ENCODE results near the gene APOO. TPM values are rescaled to one million over a fixed set of nuclear protein-coding genes. Genes with fewer than 3 reads are reported as not detected.

The APOO gene
- total and polyA plus RNA-seq, 2 of the 13 experiments (the other 11 are each of a cell fraction or from before 2014, with no cell fraction given), result 9.7 to 22.1 TPM

DNA sequence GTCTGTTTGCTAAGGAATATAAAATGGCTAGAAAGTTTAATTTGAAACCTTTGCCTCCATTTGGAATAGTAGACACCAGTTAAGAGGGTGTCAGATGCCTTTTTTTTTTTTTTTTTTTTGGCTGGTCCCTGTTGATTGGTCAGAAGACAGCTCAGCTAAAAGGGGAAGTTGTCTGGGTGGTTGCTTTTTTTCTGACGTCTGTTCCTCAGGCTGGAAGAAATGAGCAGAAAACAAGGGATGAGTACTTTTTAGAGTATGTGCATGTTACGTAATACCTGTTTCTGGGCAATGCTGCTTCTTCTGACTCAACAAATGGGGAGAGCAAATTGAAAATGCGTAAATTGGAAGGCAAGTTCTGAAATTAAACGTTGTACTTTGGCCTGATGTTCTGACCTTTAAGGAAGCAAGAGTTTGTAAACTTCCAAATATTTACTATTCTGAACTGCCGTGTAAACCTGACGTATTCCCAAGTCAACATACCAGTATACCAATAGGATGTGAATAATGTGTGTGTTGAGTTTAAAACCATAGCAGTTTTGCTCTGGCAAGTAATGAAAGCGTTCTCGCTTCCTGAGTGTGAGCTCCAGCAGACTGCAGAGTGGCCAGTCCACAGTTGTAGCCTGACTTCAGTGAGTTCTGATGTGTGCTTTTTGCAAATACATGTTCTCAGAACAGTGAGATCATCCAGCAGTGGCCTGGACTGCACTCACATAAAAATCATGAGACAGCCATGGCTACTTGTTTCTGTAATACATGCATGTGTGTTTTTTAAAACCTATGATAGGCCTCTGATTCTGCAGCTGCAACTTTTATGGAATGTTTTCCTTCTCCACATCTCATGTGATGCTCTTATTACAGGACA lies 123.0 kb downstream of the APOO start:
- 9% methylated on average over 7 of the region's 8 CpGs for WGBS (ENCODE audit: low lambda C conversion rate)
- POLR2A ChIA-PET, result interaction anchor here (1.1 to 4.7 kb wide), 8 partner anchors 12 to 117 kb away, joined by 3 to 91 read pairs (median 13); partner anchors contain the start of gene ACOT9
- Histone ChIP-seq H3K79me2 (ENCODE audit: insufficient read depth, low read length) (peaks cover 31% of the 10 kb centered on the region), H3K36me3 (replicated peaks in 1 of 2; ENCODE audit: control insufficient read depth in 1 of 2, insufficient read depth in 2 of 2, low read length in 2 of 2) (peaks cover 0 to 1% of the 10 kb centered on the region in 2 experiments; a peak in 2 of 5 replicates), H2AFZ (ENCODE audit: low read length) (no peak overlapping the region), H4K20me1 (ENCODE audit: insufficient read depth, low read length) (peaks cover 17% of the 10 kb centered on the region), H3K27ac (ENCODE audit: extremely low read length, insufficient read depth, low read length) (peak overlapping the region; percentile 77), H3K4me1 (ENCODE audit: insufficient read depth, low read length) (peaks cover 34% of the 10 kb centered on the region), H3K27me3 (ENCODE audit: control insufficient read depth in 1 of 2, insufficient read depth in 2 of 2, low read length in 2 of 2) (no peaks in the 10 kb centered on the region; a peak in 1 of 5 replicates), H3K9me3 (ENCODE audit: low read length) (no peaks in the 10 kb centered on the region), H3K4me3 (replicated peaks in 1 of 3; ENCODE audit: insufficient read depth in 1 of 3, low read depth in 2 of 3, low read length in 3 of 3) (peak overlapping the region; percentile 87 to 93 (median 88)), H3K9ac (ENCODE audit: insufficient read depth, low read depth, low read length) (peak overlapping the region; percentile 89), H3K4me2 (ENCODE audit: low read depth, low read length) (peak overlapping the region; percentile 78)
- FAIRE-seq (no peak), DNase-seq (ENCODE audit: low spot score) (no peak), ATAC-seq (no peak)
- CTCF ChIA-PET (ENCODE audit: low intra/inter-chr PET ratio, low total read pairs), result interaction anchor here (1.3 kb wide), 1 partner anchor 117 kb away, joined by 3 read pairs; no protein-coding TSS in a partner anchor
- BruUV-seq (replicated peaks), result no TSS peak
- intact Hi-C loops (cut with micrococcal nuclease; ENCODE audit: unreplicated experiment), result loop anchor here (2.0 to 10.0 kb wide), 2 partner anchors 60 to 1940 kb away; no protein-coding TSS in a partner anchor
- in situ Hi-C loops (cut with HindIII; ENCODE audit: extremely low pct_ligation_motif_present, low pct_unique_long_range_greater_than_20kb), result loop anchor here (5.0 kb wide), 1 partner anchor 118 kb away; no protein-coding TSS in a partner anchor
- TF ChIP-seq, protein P1, sequence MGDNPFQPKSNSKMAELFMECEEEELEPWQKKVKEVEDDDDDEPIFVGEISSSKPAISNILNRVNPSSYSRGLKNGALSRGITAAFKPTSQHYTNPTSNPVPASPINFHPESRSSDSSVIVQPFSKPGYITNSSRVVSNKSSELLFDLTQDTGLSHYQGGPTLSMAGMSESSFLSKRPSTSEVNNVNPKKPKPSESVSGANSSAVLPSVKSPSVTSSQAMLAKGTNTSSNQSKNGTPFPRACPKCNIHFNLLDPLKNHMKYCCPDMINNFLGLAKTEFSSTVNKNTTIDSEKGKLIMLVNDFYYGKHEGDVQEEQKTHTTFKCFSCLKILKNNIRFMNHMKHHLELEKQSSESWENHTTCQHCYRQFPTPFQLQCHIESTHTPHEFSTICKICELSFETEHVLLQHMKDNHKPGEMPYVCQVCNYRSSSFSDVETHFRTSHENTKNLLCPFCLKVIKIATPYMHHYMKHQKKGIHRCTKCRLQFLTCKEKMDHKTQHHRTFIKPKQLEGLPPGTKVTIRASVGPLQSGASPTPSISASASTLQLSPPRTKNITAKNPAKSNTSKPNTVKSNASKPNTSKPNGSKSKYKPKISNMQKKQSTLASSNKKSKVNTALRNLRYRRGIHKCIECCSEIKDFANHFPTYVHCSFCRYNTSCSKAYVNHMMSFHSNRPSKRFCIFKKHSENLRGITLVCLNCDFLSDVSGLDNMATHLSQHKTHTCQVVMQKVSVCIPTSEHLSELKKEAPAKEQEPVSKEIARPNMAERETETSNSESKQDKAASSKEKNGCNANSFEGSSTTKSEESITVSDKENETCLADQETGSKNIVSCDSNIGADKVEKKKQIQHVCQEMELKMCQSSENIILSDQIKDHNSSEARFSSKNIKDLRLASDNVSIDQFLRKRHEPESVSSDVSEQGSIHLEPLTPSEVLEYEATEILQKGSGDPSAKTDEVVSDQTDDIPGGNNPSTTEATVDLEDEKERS (CRISPR knock-in tag; IDR thresholded peaks at IDR 0.05), result no peak
- TF ChIP-seq KDM4B (CRISPR knock-in tag; IDR thresholded peaks at IDR 0.05), result no peak
- TF ChIP-seq GPN1 (CRISPR knock-in tag; IDR thresholded peaks at IDR 0.05; ENCODE audit: borderline replicate concordance), result no peak
- 0 out of 4 replicates have a peak, but pooled peaks of 1 of the 2 experiments have one; percentile 11 for TF ChIP-seq EP300 (IDR thresholded peaks at IDR 0.05; ENCODE audit: low read depth in 2 of 2, low read length in 2 of 2)
- no peak for TF ChIP-seq EP300 (CRISPR knock-in tag; IDR thresholded peaks at IDR 0.05; ENCODE audit: borderline replicate concordance)
- no peak for TF ChIP-seq ZNF883 (CRISPR knock-in tag; IDR thresholded peaks at IDR 0.05; ENCODE audit: not compliant biosample characterization)
- TF ChIP-seq, protein P2, sequence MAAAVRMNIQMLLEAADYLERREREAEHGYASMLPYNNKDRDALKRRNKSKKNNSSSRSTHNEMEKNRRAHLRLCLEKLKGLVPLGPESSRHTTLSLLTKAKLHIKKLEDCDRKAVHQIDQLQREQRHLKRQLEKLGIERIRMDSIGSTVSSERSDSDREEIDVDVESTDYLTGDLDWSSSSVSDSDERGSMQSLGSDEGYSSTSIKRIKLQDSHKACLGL (CRISPR knock-in tag; IDR thresholded peaks at IDR 0.05), result no peak
- no peak for TF ChIP-seq POGZ (CRISPR knock-in tag; IDR thresholded peaks at IDR 0.05)
- TF ChIP-seq SOX13 (IDR thresholded peaks at IDR 0.05), result no peak
- no peak for TF ChIP-seq SOX13 (CRISPR knock-in tag; conservative IDR thresholded peaks at IDR 0.05 in 1 of 2, IDR thresholded peaks at IDR 0.05 in 1 of 2)
- no peak for TF ChIP-seq ZNF460 (CRISPR knock-in tag; IDR thresholded peaks at IDR 0.05; ENCODE audit: borderline replicate concordance)
- TF ChIP-seq MAF1 (CRISPR knock-in tag; IDR thresholded peaks at IDR 0.05; ENCODE audit: borderline replicate concordance), result no peak
- no peak for TF ChIP-seq ZNF788 (CRISPR knock-in tag; IDR thresholded peaks at IDR 0.05; ENCODE audit: borderline replicate concordance)
- TF ChIP-seq NR2F6 (IDR thresholded peaks at IDR 0.05), result no peak
- no peak for TF ChIP-seq NR2F6 (CRISPR knock-in tag; IDR thresholded peaks at IDR 0.05)
- no peak for TF ChIP-seq KLF13 (CRISPR knock-in tag; IDR thresholded peaks at IDR 0.05)
- no peak for TF ChIP-seq RFXAP (CRISPR knock-in tag; IDR thresholded peaks at IDR 0.05; ENCODE audit: borderline replicate concordance)
